Measurements from ENCODE around the gene PPM1B. TPM values are rescaled to one million over a fixed set of nuclear protein-coding genes. Genes with fewer than 3 reads are reported as not detected.

Gene PPM1B
- total RNA-seq, 3 donors from 2014 or later (not counting 1 experiment from before 2014, with no cell fraction given) = 79.9 to 102 (median 98.8) TPM

DNA sequence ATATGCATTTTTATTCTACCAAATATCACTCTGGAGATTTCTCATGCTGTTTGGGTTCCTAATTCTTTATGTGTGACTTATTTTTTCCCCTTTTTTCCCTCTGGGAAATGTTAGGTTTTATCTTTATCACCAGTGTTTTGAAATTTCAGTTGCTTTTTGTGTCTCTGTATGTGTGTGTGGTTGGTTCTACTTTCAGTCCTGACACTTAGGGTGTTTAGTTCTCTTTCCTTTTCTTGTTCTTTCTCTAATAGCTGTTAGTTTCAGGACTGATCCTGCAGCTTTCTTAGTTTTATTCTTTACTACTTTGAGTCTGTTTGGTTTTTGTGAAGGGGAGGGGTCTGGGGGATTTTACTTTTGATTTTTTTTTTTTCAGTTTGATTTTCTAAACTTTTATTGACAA, 23.1 kb downstream of the PPM1B start:
- peaks cover 14% of the 10 kb centered on the region for H3K4me1 ChIP-seq (ENCODE audit: control insufficient read depth, insufficient read depth, low read length)
- Mint-ChIP-seq H3K4me1 (peaks cover 69 to 74% of the 10 kb centered on the region in 2 donors), H3K4me3 (peak overlapping the region; percentile 9), H3K9me3 (no peaks in the 10 kb centered on the region), H3K36me3 (no peaks in the 10 kb centered on the region), H3K27me3 (ENCODE audit: low read depth in 2 of 2) (no peaks in the 10 kb centered on the region), H3K27ac (peak overlapping the region in 1 of 2 donors; percentile 69)
- H3K9me3 ChIP-seq (ENCODE audit: control insufficient read depth, insufficient read depth, low read length) = no peaks in the 10 kb centered on the region
- DNase-seq = no peak
- TF ChIP-seq, protein P1, sequence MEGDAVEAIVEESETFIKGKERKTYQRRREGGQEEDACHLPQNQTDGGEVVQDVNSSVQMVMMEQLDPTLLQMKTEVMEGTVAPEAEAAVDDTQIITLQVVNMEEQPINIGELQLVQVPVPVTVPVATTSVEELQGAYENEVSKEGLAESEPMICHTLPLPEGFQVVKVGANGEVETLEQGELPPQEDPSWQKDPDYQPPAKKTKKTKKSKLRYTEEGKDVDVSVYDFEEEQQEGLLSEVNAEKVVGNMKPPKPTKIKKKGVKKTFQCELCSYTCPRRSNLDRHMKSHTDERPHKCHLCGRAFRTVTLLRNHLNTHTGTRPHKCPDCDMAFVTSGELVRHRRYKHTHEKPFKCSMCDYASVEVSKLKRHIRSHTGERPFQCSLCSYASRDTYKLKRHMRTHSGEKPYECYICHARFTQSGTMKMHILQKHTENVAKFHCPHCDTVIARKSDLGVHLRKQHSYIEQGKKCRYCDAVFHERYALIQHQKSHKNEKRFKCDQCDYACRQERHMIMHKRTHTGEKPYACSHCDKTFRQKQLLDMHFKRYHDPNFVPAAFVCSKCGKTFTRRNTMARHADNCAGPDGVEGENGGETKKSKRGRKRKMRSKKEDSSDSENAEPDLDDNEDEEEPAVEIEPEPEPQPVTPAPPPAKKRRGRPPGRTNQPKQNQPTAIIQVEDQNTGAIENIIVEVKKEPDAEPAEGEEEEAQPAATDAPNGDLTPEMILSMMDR (IDR thresholded peaks at IDR 0.05) = no peak
- H3K27ac ChIP-seq (ENCODE audit: low read length) = no peak overlapping the region
- H3K27me3 ChIP-seq (ENCODE audit: control insufficient read depth, insufficient read depth, low read length) = no peaks in the 10 kb centered on the region
- peak; percentile 44 to 65 (median 64) for ATAC-seq
- intact Hi-C loops (cut with micrococcal nuclease) = no loop called here
- no peaks in the 10 kb centered on the region for H3K36me3 ChIP-seq (ENCODE audit: control insufficient read depth, insufficient read depth, low read length)
- no peak overlapping the region for H3K4me3 ChIP-seq (ENCODE audit: low read length)

DNA sequence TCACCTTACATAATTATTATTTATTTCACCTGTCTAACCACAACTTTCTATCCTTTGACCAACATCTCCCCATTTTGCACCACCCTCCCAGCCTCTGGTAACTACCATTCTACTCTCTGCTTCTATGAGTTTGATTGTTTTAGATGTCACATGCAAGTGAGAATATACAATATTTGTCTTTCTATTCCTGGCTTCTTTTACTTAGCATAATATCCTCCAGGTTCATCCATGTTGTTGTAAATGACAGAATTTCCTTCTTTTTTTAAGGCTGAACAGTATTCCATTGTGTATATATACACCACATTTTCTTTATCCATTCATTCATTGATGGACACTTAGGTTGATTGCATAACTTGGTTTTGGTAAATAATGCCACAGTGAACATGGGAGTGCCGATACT, 24.0 kb downstream of the PPM1B start:
- no peak for DNase-seq
- no peak overlapping the region for H3K27ac ChIP-seq (ENCODE audit: low read length)

DNA sequence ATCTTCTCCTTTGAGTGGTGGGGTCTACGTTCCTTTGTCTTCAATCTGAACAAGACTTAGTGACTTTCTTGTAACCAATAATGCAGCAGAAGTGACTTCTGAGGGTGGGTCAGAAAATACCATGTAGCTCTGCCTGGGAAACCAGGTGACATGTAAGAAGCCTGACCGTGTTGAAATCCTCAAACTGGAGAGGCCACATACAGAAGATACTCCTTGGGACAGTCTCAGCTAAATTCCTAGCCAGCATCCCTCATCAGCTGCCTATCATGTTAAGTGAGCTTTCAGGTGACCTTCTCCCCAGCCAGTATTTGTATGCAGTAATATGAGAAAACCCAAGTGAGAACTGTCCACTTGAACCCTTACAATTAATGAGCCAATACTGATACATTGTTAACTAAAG, 27.0 kb downstream of the PPM1B start:
- Mint-ChIP-seq H3K4me1 (peaks cover 52 to 57% of the 10 kb centered on the region in 2 donors), H3K9me3 (no peaks in the 10 kb centered on the region), H3K36me3 (no peaks in the 10 kb centered on the region), H3K27me3 (ENCODE audit: low read depth in 2 of 2) (no peaks in the 10 kb centered on the region), H3K4me3 (no peak overlapping the region), H3K27ac (peak overlapping the region; percentile 12 to 64)
- H3K27ac ChIP-seq (ENCODE audit: low read length) = no peak overlapping the region
- DNase-seq (no peak), ATAC-seq (no peak)
- H3K4me3 ChIP-seq (ENCODE audit: low read length) = no peak overlapping the region
- H3K9me3 ChIP-seq (ENCODE audit: control insufficient read depth, insufficient read depth, low read length) = no peaks in the 10 kb centered on the region
- peaks cover 9% of the 10 kb centered on the region for H3K4me1 ChIP-seq (ENCODE audit: control insufficient read depth, insufficient read depth, low read length)
- TF ChIP-seq, protein P1 (IDR thresholded peaks at IDR 0.05) = no peak
- WGBS (ENCODE audit: insufficient coverage) = 93% methylated on average over 2 of the region's 2 CpGs
- no peaks in the 10 kb centered on the region for H3K27me3 ChIP-seq (ENCODE audit: control insufficient read depth, insufficient read depth, low read length)
- intact Hi-C loops (cut with micrococcal nuclease) = no loop called here
- no peaks in the 10 kb centered on the region for H3K36me3 ChIP-seq (ENCODE audit: control insufficient read depth, insufficient read depth, low read length)

More for the DNA sequence above, 24.0 kb downstream of the PPM1B start:
- Mint-ChIP-seq H3K4me1 (peaks cover 65 to 66% of the 10 kb centered on the region in 2 donors), H3K36me3 (no peaks in the 10 kb centered on the region), H3K27me3 (ENCODE audit: low read depth in 2 of 2) (no peaks in the 10 kb centered on the region), H3K9me3 (no peaks in the 10 kb centered on the region), H3K27ac (peak overlapping the region in 1 of 2 donors; percentile 47), H3K4me3 (peak overlapping the region; percentile 21)
- Histone ChIP-seq H3K36me3 (ENCODE audit: control insufficient read depth, insufficient read depth, low read length) (no peaks in the 10 kb centered on the region), H3K4me1 (ENCODE audit: control insufficient read depth, insufficient read depth, low read length) (peaks cover 14% of the 10 kb centered on the region), H3K4me3 (ENCODE audit: low read length) (no peak overlapping the region), H3K27me3 (ENCODE audit: control insufficient read depth, insufficient read depth, low read length) (no peaks in the 10 kb centered on the region), H3K9me3 (ENCODE audit: control insufficient read depth, insufficient read depth, low read length) (no peaks in the 10 kb centered on the region)
- intact Hi-C loops (cut with micrococcal nuclease) = no loop called here
- TF ChIP-seq, protein P1 (IDR thresholded peaks at IDR 0.05) = no peak
- no peak for ATAC-seq
- 80% methylated on average over 1 of the region's 1 CpG for WGBS (ENCODE audit: insufficient coverage)

DNA sequence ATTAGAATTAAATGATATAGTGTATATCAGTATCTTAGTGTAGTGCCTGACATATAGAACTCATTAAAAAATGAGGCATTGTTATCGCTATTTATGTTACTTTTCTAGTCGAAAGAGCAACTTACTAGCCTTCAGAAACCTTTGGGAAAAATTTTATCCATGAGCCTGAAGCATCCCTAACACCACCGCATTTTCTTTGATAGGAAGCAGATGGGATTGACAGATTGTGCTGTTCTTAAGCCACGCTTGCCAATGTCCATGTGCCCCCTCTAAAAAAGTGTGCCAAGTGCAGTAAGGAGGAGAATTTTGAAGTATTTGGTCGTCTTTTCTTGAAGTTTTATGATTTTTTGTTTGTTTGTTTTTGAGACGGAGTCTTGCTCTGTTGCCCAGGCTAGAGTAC, 29.1 kb downstream of the PPM1B start:
- H3K4me1 ChIP-seq (ENCODE audit: control insufficient read depth, insufficient read depth, low read length) = peaks cover 3% of the 10 kb centered on the region
- Mint-ChIP-seq H3K27me3 (ENCODE audit: low read depth in 2 of 2) (no peaks in the 10 kb centered on the region), H3K36me3 (no peaks in the 10 kb centered on the region), H3K27ac (no peak overlapping the region), H3K4me1 (peaks cover 54 to 62% of the 10 kb centered on the region in 2 donors), H3K4me3 (no peak overlapping the region), H3K9me3 (no peaks in the 10 kb centered on the region)
- H3K27ac ChIP-seq (ENCODE audit: low read length) = no peak overlapping the region
- H3K4me3 ChIP-seq (ENCODE audit: low read length) = no peak overlapping the region
- H3K27me3 ChIP-seq (ENCODE audit: control insufficient read depth, insufficient read depth, low read length) = no peaks in the 10 kb centered on the region
- DNase-seq (no peak), ATAC-seq (no peak)
- no peaks in the 10 kb centered on the region for H3K9me3 ChIP-seq (ENCODE audit: control insufficient read depth, insufficient read depth, low read length)
- H3K36me3 ChIP-seq (ENCODE audit: control insufficient read depth, insufficient read depth, low read length) = peaks cover 6% of the 10 kb centered on the region
- WGBS (ENCODE audit: insufficient coverage) = 97% methylated on average over 6 of the region's 6 CpGs
- intact Hi-C loops (cut with micrococcal nuclease) = no loop called here
- TF ChIP-seq, protein P1 (IDR thresholded peaks at IDR 0.05) = no peak
